OCI-LY7 (cell line): ENCODE data around the gene WIPF3. TPM values are rescaled to one million over a fixed set of nuclear protein-coding genes. Genes with fewer than 3 reads are reported as not detected.

ENCODE experiments used
- BruUV-seq: library from RNA; stranded (reverse); fragments of 400-500 nt; replicated peaks from 2 replicates; lab custom pipeline; 2021; lab: Mats Ljungman, UMichigan
- CTCF ChIA-PET: fragments of 300-600 bp; sonication (Branson Sonifier 250); formaldehyde crosslinking; loops from one replicate; lab custom pipeline; 2022; ENCODE audit warnings: antibody characterized with exemption; ENCODE audit not compliant: unreplicated experiment; lab: Charles Lee
- POLR2A ChIA-PET: fragments of 300-600 bp; sonication (Branson Sonifier 250); formaldehyde crosslinking; loops from one replicate; lab custom pipeline; 2022; ENCODE audit warnings: antibody characterized with exemption; lab: Charles Lee
- DNase-seq: peaks from one replicate; pipeline ENCODE4 v3.0.0-alpha.2; 2015; ENCODE audit warnings: low spot score
- H2AFZ ChIP-seq: fragments of 200-600 bp; sonication (generic), shearing (Covaris generic); 2 replicates; pipeline ENCODE4 v1.6.1; 2014; ENCODE audit warnings: mild to moderate bottlenecking, antibody characterized with exemption, low read length, moderate library complexity
- H3K27ac ChIP-seq: fragments of 200-600 bp; sonication (generic); 2 replicates; pipeline ENCODE4 v1.5.1; 2014; ENCODE audit warnings: mixed run types, low read depth, mild to moderate bottlenecking, moderate library complexity, low read length, inconsistent platforms; ENCODE audit not compliant: poor library complexity, severe bottlenecking
- H3K36me3 ChIP-seq: fragments of 200-600 bp; sonication (generic); 2 replicates; pipeline ENCODE4 v1.6.1; 2014; ENCODE audit warnings: mild to moderate bottlenecking, antibody characterized with exemption, low read length, moderate library complexity, mixed read lengths; ENCODE audit not compliant: insufficient read depth
- H3K4me1 ChIP-seq: fragments of 200-600 bp; sonication (generic); 2 replicates; pipeline ENCODE4 v1.5.1; 2014; ENCODE audit warnings: mild to moderate bottlenecking, low read length; ENCODE audit not compliant: insufficient read depth, poor library complexity, severe bottlenecking
- H3K4me2 ChIP-seq: fragments of 200-600 bp; sonication (generic); 2 replicates; pipeline ENCODE4 v1.6.1; 2014; ENCODE audit warnings: mild to moderate bottlenecking, low read length
- H3K4me3 ChIP-seq: fragments of 200-600 bp; sonication (generic); 2 replicates; pipeline ENCODE4 v1.5.1; 2014; ENCODE audit warnings: mild to moderate bottlenecking, low read depth, low read length; ENCODE audit not compliant: poor library complexity, severe bottlenecking
- H3K79me2 ChIP-seq: fragments of 200-600 bp; sonication (generic); 2 replicates; pipeline ENCODE4 v1.6.1; 2016; ENCODE audit warnings: low read depth, mild to moderate bottlenecking, low read length, moderate library complexity, mixed read lengths; ENCODE audit not compliant: insufficient read depth
- H3K9me2 ChIP-seq: fragments of 200-600 bp; sonication (generic); 2 replicates; pipeline ENCODE4 v1.6.1; 2016; ENCODE audit warnings: mild to moderate bottlenecking, low read length, mixed read lengths; ENCODE audit not compliant: insufficient read depth
- H3K9me3 ChIP-seq: fragments of 200-600 bp; sonication (generic); 2 replicates; pipeline ENCODE4 v1.6.1; 2014; ENCODE audit warnings: mild to moderate bottlenecking, mixed run types, low read length, mixed read lengths
- H4K20me1 ChIP-seq: fragments of 200-600 bp; sonication (generic); 2 replicates; pipeline ENCODE4 v1.6.1; 2014; ENCODE audit warnings: mild to moderate bottlenecking, antibody characterized with exemption, low read length, moderate library complexity, mixed read lengths; ENCODE audit not compliant: insufficient read depth
- EZH2phosphoT487 ChIP-seq: fragments of 200-600 bp; sonication (generic); IDR thresholded peaks from 2 replicates; pipeline ENCODE4 v1.6.1; 2018; ENCODE audit warnings: low read depth, borderline replicate concordance, mild to moderate bottlenecking, mixed run types, antibody characterized with exemption, low read length, moderate library complexity, mixed read lengths
- intact Hi-C: fragments of 100-400 bp; cut with micrococcal nuclease; formaldehyde crosslinking; loops from one replicate; pipeline ENCODE4 v1.10.0; 2022; ENCODE audit not compliant: unreplicated experiment
- total RNA-seq, 2 experiments: library from RNA; depleted of rRNA in 1 of 2; stranded (reverse); fragments of >200 nt in 1 of 2; shearing (Covaris generic) in 1 of 2; gene quantifications; 2 replicates each; pipeline ENCODE4 v1.2.3, GENCODE V29; 2014 to 2022
- TF ChIP-seq, protein P1 (sequence below): fragments of 200-600 bp; sonication (generic); conservative IDR thresholded peaks from 2 replicates; pipeline ENCODE4 v1.5.1; 2014; ENCODE audit warnings: mild to moderate bottlenecking, antibody characterized with exemption, low read length, moderate library complexity, mixed read lengths

WIPF3 gene
- total RNA-seq, 2 experiments from 2014 or later: not detected

DNA sequence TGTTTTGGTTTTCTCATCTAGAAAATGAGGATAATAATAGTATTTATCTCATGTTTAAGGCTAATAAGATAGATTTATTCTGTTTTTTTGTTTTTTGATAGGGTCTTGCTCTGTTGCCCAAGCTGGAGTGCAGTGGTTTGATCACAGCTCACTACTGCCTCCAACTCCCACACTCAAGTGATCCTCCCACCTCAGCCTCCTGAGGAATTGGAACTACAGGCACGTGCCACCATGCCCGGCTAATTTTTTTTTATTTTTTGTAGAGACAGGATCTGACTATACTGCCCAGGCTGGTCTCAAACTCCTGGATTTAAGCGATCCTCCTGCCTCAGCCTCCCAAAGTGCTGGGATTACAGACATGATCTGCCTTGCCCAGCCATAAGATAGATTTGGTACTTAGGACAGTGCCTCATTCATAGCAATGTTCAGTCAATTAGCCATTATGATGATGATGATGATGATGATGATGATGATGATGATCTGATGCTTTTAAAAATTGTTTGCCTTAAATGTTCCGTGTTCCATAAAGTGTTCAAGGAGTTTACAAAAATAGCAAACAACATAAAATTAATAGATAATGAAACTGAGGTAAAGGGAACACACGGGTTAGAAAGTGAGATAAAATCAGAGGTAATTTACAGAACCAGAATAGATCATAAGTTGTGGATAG is 4.6 kb downstream of the WIPF3 start:
- intact Hi-C loops: no loop called here
- H3K4me3 ChIP-seq: no peak overlapping the region
- H2AFZ ChIP-seq: no peak overlapping the region
- H3K79me2 ChIP-seq: no peaks in the 10 kb centered on the region
- H3K4me2 ChIP-seq: no peak overlapping the region
- TF ChIP-seq, protein P1, sequence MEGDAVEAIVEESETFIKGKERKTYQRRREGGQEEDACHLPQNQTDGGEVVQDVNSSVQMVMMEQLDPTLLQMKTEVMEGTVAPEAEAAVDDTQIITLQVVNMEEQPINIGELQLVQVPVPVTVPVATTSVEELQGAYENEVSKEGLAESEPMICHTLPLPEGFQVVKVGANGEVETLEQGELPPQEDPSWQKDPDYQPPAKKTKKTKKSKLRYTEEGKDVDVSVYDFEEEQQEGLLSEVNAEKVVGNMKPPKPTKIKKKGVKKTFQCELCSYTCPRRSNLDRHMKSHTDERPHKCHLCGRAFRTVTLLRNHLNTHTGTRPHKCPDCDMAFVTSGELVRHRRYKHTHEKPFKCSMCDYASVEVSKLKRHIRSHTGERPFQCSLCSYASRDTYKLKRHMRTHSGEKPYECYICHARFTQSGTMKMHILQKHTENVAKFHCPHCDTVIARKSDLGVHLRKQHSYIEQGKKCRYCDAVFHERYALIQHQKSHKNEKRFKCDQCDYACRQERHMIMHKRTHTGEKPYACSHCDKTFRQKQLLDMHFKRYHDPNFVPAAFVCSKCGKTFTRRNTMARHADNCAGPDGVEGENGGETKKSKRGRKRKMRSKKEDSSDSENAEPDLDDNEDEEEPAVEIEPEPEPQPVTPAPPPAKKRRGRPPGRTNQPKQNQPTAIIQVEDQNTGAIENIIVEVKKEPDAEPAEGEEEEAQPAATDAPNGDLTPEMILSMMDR: no peak
- TF ChIP-seq EZH2phosphoT487: no peak
- no peaks in the 10 kb centered on the region for H3K9me2 ChIP-seq
- no peaks in the 10 kb centered on the region for H3K36me3 ChIP-seq
- no peaks in the 10 kb centered on the region; the same call in 1 of the 2 replicates for H4K20me1 ChIP-seq
- no peak overlapping the region for H3K27ac ChIP-seq
- ChIA-PET CTCF (no interaction called here), POLR2A (interaction anchor here (0.7 kb wide), 1 partner anchor 9 kb away, joined by 3 read pairs; no protein-coding TSS in a partner anchor)
- H3K4me1 ChIP-seq: no peaks in the 10 kb centered on the region
- no peak for DNase-seq
- no peaks in the 10 kb centered on the region for H3K9me3 ChIP-seq
- BruUV-seq: no TSS peak

DNA sequence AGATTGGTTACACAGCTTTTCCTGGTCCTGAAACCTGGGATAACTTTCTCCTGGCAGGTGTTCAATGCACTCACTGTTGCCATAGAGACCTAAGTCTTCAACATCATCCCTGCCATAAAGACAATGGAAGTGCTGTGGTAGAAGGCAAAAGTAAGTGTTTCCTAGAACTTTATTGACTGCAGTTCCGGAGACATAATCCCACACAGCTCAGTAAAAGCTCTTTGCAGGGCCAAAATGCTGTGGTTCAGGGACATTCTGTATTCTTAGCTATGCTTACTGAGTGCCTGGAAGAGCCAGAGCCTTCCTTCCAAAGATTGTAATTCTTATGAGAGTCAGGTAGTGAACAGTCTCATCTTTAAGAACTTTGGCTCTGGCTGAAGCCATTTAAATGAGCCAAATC is 5.3 kb downstream of the WIPF3 start:
- Histone ChIP-seq H3K79me2 (no peaks in the 10 kb centered on the region), H3K4me2 (no peak overlapping the region), H3K9me3 (no peaks in the 10 kb centered on the region), H3K36me3 (no peaks in the 10 kb centered on the region), H3K4me1 (no peaks in the 10 kb centered on the region), H2AFZ (no peak overlapping the region), H4K20me1 (no peaks in the 10 kb centered on the region; the same call in 1 of the 2 replicates), H3K4me3 (no peak overlapping the region), H3K9me2 (no peaks in the 10 kb centered on the region), H3K27ac (no peak overlapping the region)
- TF ChIP-seq EZH2phosphoT487: no peak
- POLR2A ChIA-PET: interaction anchor here (0.7 kb wide), 1 partner anchor 10 kb away, joined by 3 read pairs; no protein-coding TSS in a partner anchor
- CTCF ChIA-PET: no interaction called here
- no TSS peak for BruUV-seq
- DNase-seq: no peak
- intact Hi-C loops: no loop called here

DNA sequence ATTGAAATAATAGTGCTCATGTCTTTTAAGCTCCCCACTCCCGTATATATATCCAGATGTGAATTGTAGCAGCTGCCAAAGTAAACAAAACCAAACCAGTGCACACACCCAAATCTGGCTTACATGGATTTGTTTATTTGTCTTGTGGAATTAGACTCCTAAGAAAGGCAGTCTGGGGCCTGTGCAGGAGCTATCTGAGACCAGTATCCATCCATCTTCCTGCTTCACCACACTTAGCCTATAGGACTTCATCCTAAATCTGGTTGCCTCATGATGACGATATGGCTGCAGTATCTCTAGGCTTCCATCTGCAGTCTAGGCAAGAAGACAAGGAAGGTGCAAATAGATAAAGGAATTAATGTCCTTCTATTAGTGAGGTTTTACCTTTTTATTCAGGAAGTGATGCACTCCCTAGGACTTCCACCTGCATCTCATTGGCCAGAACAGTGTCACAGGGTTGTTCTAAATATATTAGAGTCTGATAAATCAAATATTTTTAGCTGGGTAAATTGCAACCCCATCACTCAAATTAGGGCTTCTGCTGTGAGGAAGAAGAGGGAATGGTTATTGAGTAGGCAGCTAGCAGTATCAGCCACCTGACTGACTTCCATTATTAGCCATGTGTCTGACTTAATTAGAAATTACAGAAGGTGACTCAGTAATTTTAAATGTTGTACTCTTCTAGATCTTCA is 6.0 kb downstream of the WIPF3 start:
- intact Hi-C loops: no loop called here
- H3K9me2 ChIP-seq: no peaks in the 10 kb centered on the region
- H3K27ac ChIP-seq: no peak overlapping the region
- TF ChIP-seq, protein P1: no peak
- TF ChIP-seq EZH2phosphoT487: no peak
- H2AFZ ChIP-seq: no peak overlapping the region
- H3K79me2 ChIP-seq: no peaks in the 10 kb centered on the region
- H4K20me1 ChIP-seq: no peaks in the 10 kb centered on the region; the same call in 1 of the 2 replicates
- CTCF ChIA-PET: no interaction called here
- H3K4me2 ChIP-seq: no peak overlapping the region
- POLR2A ChIA-PET: no interaction called here
- BruUV-seq: no TSS peak
- H3K36me3 ChIP-seq: no peaks in the 10 kb centered on the region
- H3K4me1 ChIP-seq: no peaks in the 10 kb centered on the region
- no peak overlapping the region for H3K4me3 ChIP-seq
- DNase-seq: no peak
- no peaks in the 10 kb centered on the region for H3K9me3 ChIP-seq
